Loucy (cell line): Measurements from ENCODE around the gene FOXRED1.

Experiments
- CTCF ChIP-seq: fragments of 200-600 bp; sonication (generic); conservative IDR thresholded peaks from 2 replicates; pipeline ENCODE4 v1.5.1; 2014; ENCODE audit warnings: mild to moderate bottlenecking, antibody characterized with exemption, low read length
- EZH2phosphoT487 ChIP-seq: fragments of 200-600 bp; IDR thresholded peaks from 2 replicates; pipeline ENCODE4 v1.6.1; 2018; ENCODE audit warnings: antibody characterized with exemption, mild to moderate bottlenecking, moderate library complexity, borderline replicate concordance

GRCh38 chr11:126322996-126323395 lies 54.0 kb downstream of the FOXRED1 start:
- TF ChIP-seq CTCF (no peak), EZH2phosphoT487 (no peak)
